ENCODE results near the gene HLA-DOA. TPM values are rescaled to one million over a fixed set of nuclear protein-coding genes. Genes with fewer than 3 reads are reported as not detected.
A peak's percentile ranks its signal among the peaks of the same experiment; 100 is the strongest.

Gene HLA-DOA
- 1 to 10 TPM in 2 of 4 donors, under 1 TPM in 2; 0.20 to 2.9 (median 0.86) TPM for total RNA-seq

- no peaks in the 10 kb centered on the region for H3K36me3 ChIP-seq
- no peak for TF ChIP-seq CTCF (IDR thresholded peaks at IDR 0.05 in 4 of 5, conservative IDR thresholded peaks at IDR 0.05 in 1 of 5)
- no peak for TF ChIP-seq POLR2A (IDR thresholded peaks at IDR 0.05)
- ATAC-seq (peak in 1 of 2 donors; percentile 51), DNase-seq (no peak)
- peak within 1 kb of the TSS in 1 of 4 donors; percentile 15 for H3K4me3 ChIP-seq
- intact Hi-C loops (cut with DNase I; ENCODE audit: low total_unique reads) (loop anchor here (10.0 kb wide), 1 partner anchor 136 kb away; no protein-coding TSS in a partner anchor), in situ Hi-C loops (cut with MboI; ENCODE audit: low sequenced_read_pairs in 4 of 4) (no loop called here)
- no peaks in the 10 kb centered on the region for H3K4me1 ChIP-seq
- H3K27me3 ChIP-seq = peaks cover 0 to 11% (median 5%) of the 10 kb centered on the region in 3 donors
- no peak within 1 kb of the TSS for H3K27ac ChIP-seq
- H3K9me3 ChIP-seq = no peaks in the 10 kb centered on the region
Measured at GRCh38 chr6:33008944-33009861, at the start of gene HLA-DOA. Gene HLA-DOA, minus strand, starts transcription at chr6:33009591.

- intact Hi-C loops (cut with DNase I; ENCODE audit: low total_unique reads) (no loop called here), in situ Hi-C loops (cut with MboI; ENCODE audit: low sequenced_read_pairs in 4 of 4) (no loop called here)
- Histone ChIP-seq H3K4me3 (no peak overlapping the region), H3K4me1 (no peaks in the 10 kb centered on the region), H3K27me3 (no peaks in the 10 kb centered on the region), H3K36me3 (no peaks in the 10 kb centered on the region), H3K27ac (no peak overlapping the region), H3K9me3 (no peaks in the 10 kb centered on the region)
- ATAC-seq (no peak), DNase-seq (no peak)
- TF ChIP-seq CTCF (IDR thresholded peaks at IDR 0.05 in 4 of 5, conservative IDR thresholded peaks at IDR 0.05 in 1 of 5) (no peak), POLR2A (IDR thresholded peaks at IDR 0.05) (no peak)
Measured at GRCh38 chr6:33057222-33058150, 48.1 kb upstream of the HLA-DOA start.

GRCh38 chr6:33053230-33053629 lies 43.8 kb upstream of the HLA-DOA start:
- Histone ChIP-seq H3K4me3 (no peak overlapping the region), H3K27me3 (no peaks in the 10 kb centered on the region), H3K4me1 (no peaks in the 10 kb centered on the region), H3K27ac (no peak overlapping the region), H3K9me3 (no peaks in the 10 kb centered on the region), H3K36me3 (no peaks in the 10 kb centered on the region)
- intact Hi-C loops (cut with DNase I; ENCODE audit: low total_unique reads) = no loop called here
- DNase-seq = no peak
- no peak for ATAC-seq
- no peak for TF ChIP-seq POLR2A (IDR thresholded peaks at IDR 0.05)
- TF ChIP-seq CTCF (IDR thresholded peaks at IDR 0.05 in 4 of 5, conservative IDR thresholded peaks at IDR 0.05 in 1 of 5) = no peak
- in situ Hi-C loops (cut with MboI; ENCODE audit: low sequenced_read_pairs in 4 of 4) = no loop called here

GRCh38 chr6:33052627-33053026 lies 43.2 kb upstream of the HLA-DOA start:
- intact Hi-C loops (cut with DNase I; ENCODE audit: low total_unique reads) (no loop called here), in situ Hi-C loops (cut with MboI; ENCODE audit: low sequenced_read_pairs in 4 of 4) (no loop called here)
- Histone ChIP-seq H3K4me3 (no peak overlapping the region), H3K36me3 (no peaks in the 10 kb centered on the region), H3K27me3 (no peaks in the 10 kb centered on the region), H3K9me3 (no peaks in the 10 kb centered on the region), H3K27ac (no peak overlapping the region), H3K4me1 (no peaks in the 10 kb centered on the region)
- TF ChIP-seq POLR2A (IDR thresholded peaks at IDR 0.05) (no peak), CTCF (IDR thresholded peaks at IDR 0.05 in 4 of 5, conservative IDR thresholded peaks at IDR 0.05 in 1 of 5) (no peak)
- DNase-seq (no peak), ATAC-seq (no peak)
